RWPE1 (cell line): Measurements from ENCODE around the gene DSG4.

Source experiments
- CTCF ChIA-PET: fragments of 350-600 bp; sonication (Branson Sonifier 250); formaldehyde crosslinking; extraction: SDS; loops from one replicate; lab custom pipeline; 2021; lab: Yijun Ruan, JAX
- POLR2A ChIA-PET: fragments of 400-600 bp; formaldehyde crosslinking; extraction: SDS; loops from one replicate; lab custom pipeline; 2020; ENCODE audit warnings: antibody characterized with exemption; ENCODE audit not compliant: low non-redundant PET; lab: Yijun Ruan, JAX
- DNase-seq: peaks from one replicate; pipeline ENCODE4 v3.0.0; 2012; ENCODE audit warnings: low spot score
- H3K27ac ChIP-seq: fragments of 450-650 bp; 2 replicates; pipeline ENCODE4 v1.5.1; 2017
- TF ChIP-seq, protein P1 (sequence below): fragments of 450-650 bp; conservative IDR thresholded peaks from 2 replicates; pipeline ENCODE4 v1.5.1; 2017; ENCODE audit warnings: low read depth, mild to moderate bottlenecking

The DSG4 gene

DNA sequence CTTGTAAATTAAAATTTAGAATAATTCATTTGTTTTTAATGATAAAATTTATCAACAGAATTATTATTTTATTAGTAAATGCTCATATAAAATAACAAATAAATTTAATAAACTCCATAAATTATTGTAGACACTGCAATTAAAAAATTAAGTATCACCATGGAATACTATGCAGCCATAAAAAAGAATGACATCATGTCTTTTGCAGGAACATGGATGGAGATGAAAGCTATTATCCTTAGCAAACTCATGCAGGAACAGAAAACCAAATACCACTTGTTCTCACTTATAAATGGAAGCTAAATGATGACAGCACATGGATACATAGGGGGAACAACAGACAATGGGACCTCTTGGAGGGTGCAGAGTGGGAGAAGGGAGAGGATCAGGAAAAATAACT is 41.3 kb downstream of the DSG4 start:
- ChIA-PET CTCF (no interaction called here), POLR2A (no interaction called here)
- no peak overlapping the region for H3K27ac ChIP-seq
- DNase-seq: no peak
- TF ChIP-seq, protein P1, sequence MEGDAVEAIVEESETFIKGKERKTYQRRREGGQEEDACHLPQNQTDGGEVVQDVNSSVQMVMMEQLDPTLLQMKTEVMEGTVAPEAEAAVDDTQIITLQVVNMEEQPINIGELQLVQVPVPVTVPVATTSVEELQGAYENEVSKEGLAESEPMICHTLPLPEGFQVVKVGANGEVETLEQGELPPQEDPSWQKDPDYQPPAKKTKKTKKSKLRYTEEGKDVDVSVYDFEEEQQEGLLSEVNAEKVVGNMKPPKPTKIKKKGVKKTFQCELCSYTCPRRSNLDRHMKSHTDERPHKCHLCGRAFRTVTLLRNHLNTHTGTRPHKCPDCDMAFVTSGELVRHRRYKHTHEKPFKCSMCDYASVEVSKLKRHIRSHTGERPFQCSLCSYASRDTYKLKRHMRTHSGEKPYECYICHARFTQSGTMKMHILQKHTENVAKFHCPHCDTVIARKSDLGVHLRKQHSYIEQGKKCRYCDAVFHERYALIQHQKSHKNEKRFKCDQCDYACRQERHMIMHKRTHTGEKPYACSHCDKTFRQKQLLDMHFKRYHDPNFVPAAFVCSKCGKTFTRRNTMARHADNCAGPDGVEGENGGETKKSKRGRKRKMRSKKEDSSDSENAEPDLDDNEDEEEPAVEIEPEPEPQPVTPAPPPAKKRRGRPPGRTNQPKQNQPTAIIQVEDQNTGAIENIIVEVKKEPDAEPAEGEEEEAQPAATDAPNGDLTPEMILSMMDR: no peak

DNA sequence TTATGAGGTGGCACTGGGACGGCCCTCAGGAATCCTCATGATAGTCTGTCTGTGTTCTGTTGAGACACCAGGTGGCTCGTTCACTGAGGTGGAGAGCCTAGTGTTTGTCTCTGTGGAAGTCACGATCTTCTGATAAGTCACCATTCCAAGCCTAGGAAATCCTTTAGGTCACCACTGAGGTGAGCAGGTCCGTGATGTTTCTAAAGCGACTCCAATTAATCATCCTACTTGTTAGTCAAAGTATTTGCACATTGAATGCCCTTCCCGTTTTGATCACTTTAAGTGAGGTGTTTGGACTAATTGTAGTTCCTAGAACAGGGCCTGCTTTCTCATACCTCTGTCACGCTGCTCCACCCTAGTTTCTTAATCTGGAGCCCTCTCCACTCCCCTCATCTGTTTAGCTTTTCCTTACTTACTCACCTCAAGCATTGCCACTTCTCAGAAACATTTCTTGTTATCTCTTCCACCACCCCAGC is 42.9 kb downstream of the DSG4 start:
- TF ChIP-seq, protein P1: no peak
- POLR2A ChIA-PET: no interaction called here
- peak overlapping the region; percentile 43; the same call in 1 of the 2 replicates for H3K27ac ChIP-seq
- peak; percentile 26 for DNase-seq
- CTCF ChIA-PET: interaction anchor here (0.5 kb wide), 1 partner anchor 500 kb away, joined by 4 read pairs; no protein-coding TSS in a partner anchor

DNA sequence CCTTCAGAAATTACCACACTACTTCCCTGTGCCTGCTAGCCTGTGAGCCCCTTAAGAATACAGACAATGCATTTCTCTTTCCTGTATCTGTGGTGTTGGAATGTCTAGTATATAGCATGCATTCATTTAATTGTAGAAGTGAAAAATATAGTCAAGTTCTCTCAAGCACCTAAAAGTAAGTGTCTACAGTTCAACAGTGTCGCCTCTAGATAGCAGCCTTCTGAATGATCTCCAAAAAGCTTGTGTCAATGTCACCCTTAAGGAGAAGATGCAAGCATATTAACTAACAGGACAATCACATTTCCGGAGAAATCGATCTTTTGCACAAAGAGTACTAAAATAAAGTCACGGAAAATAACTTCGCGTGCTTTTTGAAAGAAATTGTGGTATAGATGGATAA is 43.5 kb downstream of the DSG4 start:
- no peak for DNase-seq
- TF ChIP-seq, protein P1: no peak
- ChIA-PET CTCF (interaction anchor here (0.5 kb wide), 1 partner anchor 499 kb away, joined by 4 read pairs; no protein-coding TSS in a partner anchor), POLR2A (no interaction called here)
- H3K27ac ChIP-seq: no peak overlapping the region

- no peak for DNase-seq
- CTCF ChIA-PET: no interaction called here
- no peak overlapping the region for H3K27ac ChIP-seq
- TF ChIP-seq, protein P1: no peak
- POLR2A ChIA-PET: no interaction called here
Measured at GRCh38 chr18:31420524-31420923, 43.9 kb downstream of the DSG4 start.

DNA sequence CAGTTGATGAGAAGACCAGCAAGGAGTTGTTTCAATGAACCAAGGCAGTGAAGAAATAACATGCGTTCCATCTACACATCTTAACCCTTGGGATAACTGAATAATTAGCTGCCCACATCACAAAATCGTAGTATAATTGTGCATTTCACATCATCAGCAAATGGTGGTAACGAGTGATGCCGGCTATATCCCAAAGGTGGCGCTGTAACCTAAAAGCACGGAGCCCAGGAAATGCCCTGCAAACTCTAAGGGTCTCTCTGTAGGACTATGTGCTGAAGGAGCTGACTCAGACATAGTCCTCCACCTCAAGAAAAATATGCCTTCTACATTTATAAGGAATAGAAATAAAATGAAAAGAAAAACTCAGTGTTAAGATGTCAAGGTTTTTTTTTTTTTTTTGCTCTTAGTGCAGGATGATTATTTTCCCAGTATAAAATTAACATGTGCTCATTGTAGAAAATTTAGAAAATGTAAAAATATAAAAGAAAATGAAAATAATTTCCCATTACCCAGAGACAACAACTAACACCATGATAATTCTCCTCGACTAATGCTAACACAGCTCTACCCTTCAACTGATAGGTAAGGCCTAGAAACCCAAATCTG is 47.9 kb downstream of the DSG4 start:
- DNase-seq: no peak
- TF ChIP-seq, protein P1: peak; percentile 83
- ChIA-PET POLR2A (no interaction called here), CTCF (interaction anchor here (0.6 to 1.2 kb wide), 8 partner anchors 10 to 154 kb away, joined by 3 to 6 read pairs (median 4); partner anchors contain the start of gene DSG2)
- H3K27ac ChIP-seq: no peak overlapping the region

DNA sequence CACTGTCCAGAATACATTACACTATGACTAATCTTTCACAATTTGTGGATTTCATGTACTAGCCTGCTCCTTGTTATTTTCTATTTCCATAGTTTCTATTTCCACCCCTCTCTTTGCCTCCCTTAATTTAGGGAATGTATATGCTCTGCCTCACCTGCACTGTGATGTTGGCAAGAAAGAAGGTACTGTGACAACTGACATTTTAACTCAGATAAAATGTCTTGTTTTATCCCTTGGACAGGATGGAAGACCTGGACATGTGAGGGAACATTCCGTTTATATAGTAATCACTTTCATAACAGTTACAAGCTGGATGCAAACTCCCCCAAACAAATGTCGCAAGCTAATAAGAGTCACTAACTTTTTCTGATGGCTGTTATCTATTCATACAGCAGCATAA is 49.4 kb downstream of the DSG4 start:
- H3K27ac ChIP-seq: no peak overlapping the region
- CTCF ChIA-PET: no interaction called here
- POLR2A ChIA-PET: no interaction called here
- TF ChIP-seq, protein P1: no peak
- DNase-seq: no peak
